GM21447 (cell line): ENCODE data around the gene FBXO21.

ENCODE experiments used
- ATAC-seq: cut with Tn5 transposase; IDR thresholded peaks from one replicate; pipeline ENCODE4 v1.9.1; 2021; ENCODE audit not compliant: unreplicated experiment

The FBXO21 gene

DNA sequence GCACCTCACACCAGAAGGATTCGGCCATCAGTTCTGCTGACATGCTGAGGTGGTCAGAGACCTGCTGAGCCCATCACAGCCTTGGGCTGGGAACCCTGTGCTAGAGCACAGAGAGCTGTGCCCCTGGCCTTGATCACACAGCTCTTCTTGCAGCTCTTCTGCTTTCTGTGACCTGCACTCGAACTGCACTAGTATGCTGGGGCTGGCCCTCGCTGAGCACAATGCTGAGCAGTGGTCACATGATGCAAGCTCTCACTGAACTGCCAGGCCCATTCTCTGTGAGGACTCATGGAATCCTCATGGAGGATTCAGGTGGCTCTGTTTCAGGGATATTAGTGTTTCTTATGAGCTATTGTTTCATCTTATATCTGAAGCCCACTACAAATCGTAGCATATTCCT is 22.5 kb downstream of the FBXO21 start:
- ATAC-seq = no peak

DNA sequence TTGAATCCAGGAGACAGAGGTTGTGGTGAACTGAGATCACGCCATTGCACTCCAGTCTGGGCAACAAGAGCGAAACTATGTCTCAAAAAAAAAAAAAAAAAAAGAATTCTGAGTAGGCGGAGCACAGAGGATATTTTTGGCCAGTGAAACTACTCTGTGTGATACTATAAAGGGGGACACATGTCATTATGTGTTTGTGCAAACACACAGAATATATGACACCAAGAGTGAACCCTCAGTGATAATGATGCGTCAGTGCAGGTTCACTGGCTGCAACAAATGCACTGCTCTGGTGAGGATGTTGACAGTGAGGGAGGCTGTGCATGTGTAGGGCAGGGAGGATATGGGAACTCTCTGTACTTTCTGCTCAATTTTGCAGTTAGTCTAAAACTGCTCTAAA is 24.2 kb downstream of the FBXO21 start:
- ATAC-seq = no peak

DNA sequence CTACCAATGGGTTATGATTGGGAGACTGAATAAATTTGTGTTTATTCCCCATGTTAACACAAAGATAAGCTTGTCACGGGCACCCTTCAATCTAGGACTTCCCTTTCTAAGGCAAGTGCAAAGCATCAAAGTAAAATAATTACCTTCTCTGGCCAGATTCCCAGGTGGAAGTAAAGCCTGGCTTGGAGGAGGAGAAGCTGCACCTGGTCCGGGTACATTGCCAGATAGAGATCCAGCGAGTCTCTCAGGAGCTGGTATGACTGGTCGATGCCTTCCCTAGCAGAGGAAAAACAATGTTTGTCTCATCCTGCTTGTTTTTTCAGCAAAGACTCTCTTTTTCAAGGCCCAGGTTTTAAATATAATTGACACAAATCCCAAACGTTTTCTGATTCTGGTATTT is 24.9 kb downstream of the FBXO21 start:
- no peak for ATAC-seq

GRCh38 chr12:117162633-117163032 is 27.6 kb downstream of the FBXO21 start:
- ATAC-seq = no peak

- ATAC-seq = no peak
Observed at GRCh38 chr12:117162167-117162539, 28.1 kb downstream of the FBXO21 start.

- no peak for ATAC-seq
Observed at GRCh38 chr12:117161460-117162166, 28.7 kb downstream of the FBXO21 start.

DNA sequence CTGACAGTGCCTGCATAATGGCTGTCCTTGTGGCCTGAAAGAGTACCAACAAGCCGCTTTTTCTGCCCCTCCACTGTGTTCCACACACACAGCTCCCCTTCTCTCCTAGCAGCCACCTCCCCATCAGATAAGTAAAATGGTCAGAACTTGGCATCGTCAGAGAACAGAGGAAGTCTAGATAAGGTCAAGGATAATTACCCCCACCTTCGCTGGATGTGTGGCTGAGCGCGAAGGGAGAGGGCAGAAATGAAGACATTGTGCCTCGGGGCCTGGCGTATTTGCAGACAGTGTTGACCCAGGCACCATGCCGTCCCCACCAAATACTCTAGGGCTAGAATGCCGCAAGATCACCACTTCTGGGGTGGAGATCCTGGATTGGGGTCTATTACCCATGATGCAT is 30.6 kb downstream of the FBXO21 start:
- no peak for ATAC-seq

DNA sequence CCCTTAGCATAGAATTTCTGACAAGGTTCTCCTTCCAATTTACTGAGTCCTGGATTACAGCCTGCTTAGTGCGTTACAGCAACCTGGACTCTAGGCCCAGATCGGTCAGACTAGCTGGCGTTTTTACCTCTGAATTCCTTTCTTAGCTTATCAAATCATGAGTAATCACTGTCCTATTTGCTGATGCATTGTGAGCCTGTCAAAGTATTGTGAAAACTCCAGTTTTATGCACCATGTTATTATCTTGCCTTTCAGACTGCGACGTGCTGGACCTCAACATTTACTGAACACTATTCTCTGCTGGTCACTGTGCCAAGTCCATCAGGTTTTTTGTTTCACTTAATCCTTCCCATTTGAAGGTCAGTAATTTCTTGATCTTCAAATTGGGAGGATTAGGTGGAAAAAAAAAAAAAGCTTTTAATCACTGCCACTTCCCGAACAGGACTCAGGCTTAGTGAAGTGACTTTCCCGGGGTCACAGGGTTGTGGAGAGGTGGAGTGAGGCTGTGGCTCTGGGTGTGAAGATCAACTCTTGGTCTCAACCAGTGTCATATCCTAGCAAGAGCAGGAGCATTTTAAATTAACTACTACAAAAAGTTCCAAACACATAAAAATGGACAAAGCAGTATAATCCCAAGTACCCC is 31.2 kb downstream of the FBXO21 start:
- ATAC-seq = no peak

GRCh38 chr12:117158096-117158495 is 32.2 kb downstream of the FBXO21 start:
- no peak for ATAC-seq

DNA sequence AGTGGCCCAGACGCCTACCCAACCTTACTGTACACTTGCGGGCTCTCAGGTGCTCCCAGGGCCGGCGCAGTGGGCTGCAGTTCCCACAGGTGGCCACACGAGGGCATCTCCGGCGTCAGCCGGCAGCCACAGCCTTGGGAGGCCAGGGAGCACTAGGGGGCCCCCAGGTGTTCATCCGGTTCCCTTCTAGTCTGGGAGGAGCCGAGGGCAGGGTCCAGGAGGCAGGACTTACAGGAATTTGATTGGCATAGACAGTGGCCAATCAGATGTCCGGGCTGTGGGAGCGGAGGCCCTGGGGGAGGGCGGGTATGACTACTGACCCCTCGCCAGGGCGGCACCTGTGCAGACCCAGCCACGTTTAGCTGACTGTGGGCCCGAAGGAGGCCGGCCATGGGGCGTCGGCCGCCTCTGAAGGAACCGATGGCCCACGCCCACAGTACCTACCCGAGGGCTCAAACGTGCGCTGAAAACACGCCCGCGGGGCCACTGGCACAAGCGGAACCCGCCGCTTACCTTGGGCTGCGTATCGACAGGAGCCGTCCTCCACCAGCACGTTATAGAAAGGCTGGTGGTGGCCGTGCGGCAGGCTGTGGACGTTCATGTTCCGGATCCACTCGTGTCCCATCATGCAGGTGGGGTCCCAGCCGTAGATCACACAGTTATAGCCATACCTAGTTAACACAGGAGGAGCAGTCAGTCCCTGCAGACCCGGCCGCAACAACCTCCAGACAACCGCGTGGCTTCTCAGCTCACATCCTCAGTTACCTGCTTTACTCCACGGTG is 34.8 kb downstream of the FBXO21 start:
- no peak for ATAC-seq

DNA sequence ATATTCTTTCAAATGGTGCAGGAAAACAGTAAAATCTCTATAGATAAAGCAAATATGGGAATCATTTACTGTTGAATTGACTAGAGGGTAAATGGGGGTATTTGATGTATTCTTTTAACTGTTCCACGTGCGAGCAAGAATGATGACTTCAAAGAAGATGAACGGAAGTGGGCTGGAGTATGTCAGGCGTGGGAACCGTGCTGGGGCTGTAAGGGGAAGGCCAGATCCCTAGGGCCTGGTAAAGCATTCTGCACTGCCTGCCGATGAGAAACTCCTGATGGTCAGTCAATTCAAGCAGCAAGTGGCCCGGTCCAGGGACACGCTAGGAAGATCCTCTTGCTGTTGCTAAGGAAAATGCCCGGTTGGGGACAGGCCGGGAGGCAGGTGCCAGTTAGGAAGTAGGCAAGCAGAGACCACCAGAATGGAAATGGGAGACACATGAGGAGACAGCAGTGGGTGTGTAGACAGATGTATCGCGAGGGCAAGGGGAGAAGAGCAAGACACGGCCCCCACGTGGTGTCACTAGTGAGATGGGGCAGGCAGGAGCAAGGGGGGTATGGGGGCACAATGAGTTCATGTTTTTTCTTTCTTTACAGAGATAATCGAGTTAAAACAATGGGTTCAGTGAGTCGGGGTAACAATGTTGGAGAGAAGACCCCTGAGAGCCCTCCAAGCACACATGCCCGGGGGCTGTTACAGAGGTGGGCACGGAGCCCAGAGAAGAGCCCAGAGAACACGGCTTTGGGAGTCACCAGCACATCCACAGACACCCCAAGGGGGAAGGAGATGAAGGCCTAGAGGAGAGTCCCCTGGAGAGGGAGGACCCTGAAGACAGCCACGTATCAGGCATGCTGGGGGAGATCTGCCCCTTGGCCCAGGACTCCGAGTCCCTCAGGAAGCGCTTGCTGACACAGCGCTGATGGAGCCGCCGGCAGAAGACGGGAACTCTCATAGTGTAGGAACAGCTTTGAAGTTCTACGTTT is 37.2 kb downstream of the FBXO21 start:
- ATAC-seq = no peak

DNA sequence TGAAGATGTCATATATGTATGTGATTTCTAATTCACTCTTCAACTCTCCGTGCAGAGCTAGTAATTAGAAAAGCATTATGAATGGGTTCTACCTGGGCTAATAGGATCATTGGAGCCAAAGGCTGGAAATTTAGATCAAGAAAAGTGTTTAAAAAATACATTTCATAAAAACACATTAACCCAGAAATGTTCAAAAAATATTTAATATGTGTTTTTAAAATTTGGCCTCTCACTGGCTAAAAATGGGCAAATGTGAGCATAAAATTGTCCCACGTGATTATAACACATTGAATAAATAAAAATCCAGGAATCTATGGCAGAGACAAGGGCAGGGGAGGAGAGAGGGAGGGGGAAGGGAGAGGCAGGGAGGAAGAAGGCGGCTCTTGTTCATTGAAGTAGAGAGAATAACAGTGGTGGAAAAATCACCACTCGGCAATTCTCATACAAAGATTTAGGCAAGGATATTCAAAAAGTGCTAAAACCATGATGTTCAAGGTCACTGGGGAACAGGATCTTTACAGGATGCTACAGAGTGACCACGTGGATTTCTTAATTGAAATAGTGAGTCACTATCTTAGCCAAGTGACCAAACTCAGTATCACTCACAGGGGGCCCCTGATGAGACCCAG is 38.8 kb downstream of the FBXO21 start:
- no peak for ATAC-seq

GRCh38 chr12:117149431-117149830 is 40.8 kb downstream of the FBXO21 start:
- ATAC-seq = no peak

- ATAC-seq = no peak
Observed at GRCh38 chr12:117148642-117149041, 41.6 kb downstream of the FBXO21 start.

GRCh38 chr12:117147639-117148038 is 42.6 kb downstream of the FBXO21 start:
- no peak for ATAC-seq

DNA sequence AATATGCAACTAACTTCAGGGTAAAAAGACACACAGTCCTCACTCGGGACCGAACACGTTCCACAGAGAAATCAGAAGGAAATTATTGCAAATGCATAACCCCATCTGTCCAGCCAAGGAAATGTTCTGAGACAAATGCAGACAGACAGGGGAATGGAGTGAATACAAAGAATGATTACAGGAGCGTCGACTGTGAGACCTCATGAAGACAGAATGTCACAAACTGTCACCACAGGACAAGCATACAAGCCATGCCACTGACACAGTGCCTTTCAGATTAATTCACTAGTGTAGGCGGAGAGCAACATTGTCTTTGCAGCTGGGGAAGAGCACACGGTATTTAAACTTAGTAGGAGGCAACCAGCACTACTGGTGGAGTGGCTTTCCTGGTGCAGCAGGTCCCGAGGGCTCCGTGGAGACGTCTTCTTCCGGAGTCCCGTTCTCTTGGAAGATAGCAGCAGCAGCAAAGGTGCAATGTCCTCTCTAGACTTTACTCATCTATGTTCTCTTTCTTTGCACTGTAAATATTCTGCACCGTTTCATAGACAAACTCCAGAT is 44.6 kb downstream of the FBXO21 start:
- no peak for ATAC-seq

DNA sequence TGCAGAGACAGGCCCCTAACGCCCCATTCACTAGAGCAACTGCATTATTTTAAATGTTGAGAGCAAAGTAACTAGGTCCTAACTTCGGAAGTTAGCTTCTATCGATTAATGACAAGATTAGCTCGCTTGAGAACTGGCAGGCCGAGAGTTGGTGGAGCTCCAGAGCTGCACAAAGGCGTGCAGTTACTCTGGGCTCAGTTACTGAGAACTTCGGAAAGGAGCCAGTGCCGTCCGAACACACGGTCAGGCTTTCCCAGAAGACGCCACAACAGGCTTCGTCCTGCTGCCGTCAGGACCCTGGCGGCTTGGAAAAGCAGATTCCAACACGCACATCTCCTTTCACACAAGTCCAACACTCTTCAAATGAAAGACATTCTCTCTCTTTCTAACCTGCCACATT is 45.7 kb downstream of the FBXO21 start:
- no peak for ATAC-seq

DNA sequence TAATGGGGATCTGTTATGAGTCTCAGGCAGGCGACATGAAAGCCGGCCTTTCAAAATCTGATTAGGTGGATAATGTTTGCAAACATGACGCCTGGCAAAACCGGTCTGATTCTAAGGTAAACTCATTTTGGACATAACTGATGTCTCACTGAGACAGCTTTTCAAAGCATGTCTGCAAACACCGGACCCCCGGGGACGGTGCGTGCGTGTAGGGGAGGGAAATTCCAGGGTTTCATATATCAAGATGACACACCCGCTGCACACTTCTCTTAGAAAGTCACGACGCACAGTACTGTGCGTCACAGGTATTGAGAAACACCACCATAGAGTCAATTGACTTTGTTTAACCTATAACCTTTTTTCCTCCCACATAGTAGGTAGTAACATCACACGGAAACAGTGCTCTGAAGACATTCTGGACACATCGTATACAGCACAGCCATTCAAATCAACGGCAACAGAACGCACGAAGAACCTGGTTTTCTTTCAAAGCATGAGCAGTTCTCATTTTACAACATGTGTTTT is 47.2 kb downstream of the FBXO21 start:
- ATAC-seq = no peak

DNA sequence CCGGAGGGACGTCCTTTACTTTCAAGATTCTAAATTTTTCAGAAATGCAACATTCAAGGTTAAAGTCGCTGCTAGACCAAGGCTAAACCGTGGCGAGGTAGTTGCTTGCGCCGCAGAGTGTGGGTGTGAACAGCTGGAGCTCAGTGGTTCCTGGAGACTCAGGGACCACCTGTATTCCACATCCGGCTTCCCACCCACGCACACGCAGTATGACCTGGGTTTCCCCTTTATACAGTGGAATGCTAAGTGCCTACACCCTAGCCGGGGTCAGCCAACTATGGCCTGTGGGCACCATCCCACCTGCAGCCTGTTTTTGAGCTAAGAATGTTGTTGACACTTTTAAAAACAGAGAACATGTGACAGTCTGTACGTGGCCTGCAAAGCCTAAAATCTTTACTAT is 48.2 kb downstream of the FBXO21 start:
- no peak for ATAC-seq
